Renal cortex interstitium (tissue), 11 donors: ENCODE data around the gene AHNAK. TPM values are rescaled to one million over a fixed set of nuclear protein-coding genes. Genes with fewer than 3 reads are reported as not detected.

ENCODE experiments used
- DNase-seq, 11 donors: peaks; one replicate each; pipeline ENCODE4 v3.0.0-alpha.2; 2013; ENCODE audit warnings: low read depth in 9 of 11, low spot score in 4 of 11; ENCODE audit errors: extremely low read depth in 1 of 11
- polyA plus RNA-seq, 3 donors: library from polyadenylated mRNA; unstranded; fragments of 120-200 nt; gene quantifications; one replicate each; pipeline ENCODE4 v1.2.1, GENCODE V29; 2013; ENCODE audit not compliant: insufficient read length in 3 of 3

AHNAK gene
- polyA plus RNA-seq, 3 donors: 193 to 231 (median 198) TPM

GRCh38 chr11:62402960-62403730 lies 143.5 kb downstream of the AHNAK start:
- DNase-seq: no peak

- DNase-seq: no peak
Observed at GRCh38 chr11:62402226-62402959, 144.2 kb downstream of the AHNAK start.

GRCh38 chr11:62401811-62402210 lies 144.8 kb downstream of the AHNAK start:
- DNase-seq: no peak

- DNase-seq: no peak
Observed at GRCh38 chr11:62401356-62401755, 145.2 kb downstream of the AHNAK start.

GRCh38 chr11:62400760-62401159 lies 145.8 kb downstream of the AHNAK start:
- DNase-seq: peak in 4 of 11 donors; percentile 42 to 60 (median 49)

GRCh38 chr11:62400281-62400680 lies 146.3 kb downstream of the AHNAK start:
- DNase-seq: no peak

GRCh38 chr11:62399878-62400266 lies 146.7 kb downstream of the AHNAK start:
- DNase-seq: no peak

- no peak for DNase-seq
Observed at GRCh38 chr11:62399172-62399877, 147.3 kb downstream of the AHNAK start.

- no peak for DNase-seq
Observed at GRCh38 chr11:62398011-62398994, 148.3 kb downstream of the AHNAK start.

GRCh38 chr11:62395885-62396551 lies 150.6 kb downstream of the AHNAK start:
- no peak for DNase-seq

GRCh38 chr11:62394825-62395538 lies 151.6 kb downstream of the AHNAK start:
- peak in 9 of 11 donors; percentile 67 to 87 (median 76) for DNase-seq

- DNase-seq: no peak
Observed at GRCh38 chr11:62393735-62394134, 152.9 kb downstream of the AHNAK start.

GRCh38 chr11:62393061-62393611 lies 153.5 kb downstream of the AHNAK start:
- no peak for DNase-seq

GRCh38 chr11:62392506-62392905 lies 154.1 kb downstream of the AHNAK start:
- no peak for DNase-seq

GRCh38 chr11:62391642-62392425 lies 154.8 kb downstream of the AHNAK start:
- no peak for DNase-seq

GRCh38 chr11:62390722-62391121 lies 155.9 kb downstream of the AHNAK start:
- DNase-seq: no peak

GRCh38 chr11:62390237-62390636 lies 156.4 kb downstream of the AHNAK start:
- no peak for DNase-seq
